HUES6 (cell line): ENCODE data around the gene CDC42BPA.
"Not testable (repeated sequence)": the region's sequence is repeated elsewhere in the genome, so short reads cannot be mapped to it uniquely, and the experiment has no call there.

Experiments
- H3K27ac ChIP-seq: 2 replicates; pipeline ENCODE4 v1.7.0; 2013; ENCODE audit warnings: low read depth, mild to moderate bottlenecking, low read length, inconsistent platforms
- H3K27me3 ChIP-seq: 2 replicates; pipeline ENCODE4 v1.6.1; 2013; ENCODE audit warnings: low read length; ENCODE audit not compliant: control insufficient read depth, insufficient read depth
- H3K36me3 ChIP-seq: 2 replicates; pipeline ENCODE4 v1.6.1; 2013; ENCODE audit warnings: low read length; ENCODE audit not compliant: control insufficient read depth, insufficient read depth
- H3K4me1 ChIP-seq: 2 replicates; pipeline ENCODE4 v1.6.1; 2013; ENCODE audit warnings: low read length; ENCODE audit not compliant: control insufficient read depth, insufficient read depth
- H3K4me3 ChIP-seq: 2 replicates; pipeline ENCODE4 v1.5.1; 2013; ENCODE audit warnings: low read depth, low read length
- H3K9ac ChIP-seq: one replicate; pipeline ENCODE4 v1.6.1; 2013; ENCODE audit warnings: mild to moderate bottlenecking, low read length
- H3K9me3 ChIP-seq: 2 replicates; pipeline ENCODE4 v1.6.1; 2013; ENCODE audit warnings: low read depth, low read length; ENCODE audit not compliant: control insufficient read depth, insufficient read depth

The CDC42BPA gene

GRCh38 chr1:227257964-227258363 lies 60.3 kb downstream of the CDC42BPA start:
- Histone ChIP-seq H3K4me3 (no peak overlapping the region), H3K9ac (no peak overlapping the region), H3K9me3 (no peaks in the 10 kb centered on the region), H3K4me1 (0 out of 2 replicates have a peak, but pooled peaks cover 6% of the 10 kb centered on the region), H3K27ac (no peak overlapping the region), H3K36me3 (no peaks in the 10 kb centered on the region), H3K27me3 (no peaks in the 10 kb centered on the region)

- no peak overlapping the region for H3K9ac ChIP-seq
- no peaks in the 10 kb centered on the region for H3K36me3 ChIP-seq
- H3K4me1 ChIP-seq: 0 out of 2 replicates have a peak, but pooled peaks cover 6% of the 10 kb centered on the region
- no peaks in the 10 kb centered on the region for H3K27me3 ChIP-seq
- no peaks in the 10 kb centered on the region for H3K9me3 ChIP-seq
- H3K4me3 ChIP-seq: no peak overlapping the region
- no peak overlapping the region for H3K27ac ChIP-seq
Measured at GRCh38 chr1:227255086-227255732, 63.1 kb downstream of the CDC42BPA start.

- no peak overlapping the region for H3K27ac ChIP-seq
- H3K9ac ChIP-seq: no peak overlapping the region
- H3K9me3 ChIP-seq: no peaks in the 10 kb centered on the region
- no peaks in the 10 kb centered on the region for H3K27me3 ChIP-seq
- no peaks in the 10 kb centered on the region for H3K4me1 ChIP-seq
- H3K4me3 ChIP-seq: no peak overlapping the region
- H3K36me3 ChIP-seq: no peaks in the 10 kb centered on the region
Measured at GRCh38 chr1:227253065-227253464, 65.2 kb downstream of the CDC42BPA start.

GRCh38 chr1:227245613-227246320 lies 72.5 kb downstream of the CDC42BPA start:
- H3K4me1 ChIP-seq: peaks cover 5% of the 10 kb centered on the region
- no peak overlapping the region for H3K9ac ChIP-seq
- H3K27me3 ChIP-seq: no peaks in the 10 kb centered on the region
- H3K9me3 ChIP-seq: no peaks in the 10 kb centered on the region
- no peak overlapping the region for H3K27ac ChIP-seq
- H3K4me3 ChIP-seq: no peak overlapping the region
- H3K36me3 ChIP-seq: no peaks in the 10 kb centered on the region

GRCh38 chr1:227244339-227245118 lies 73.8 kb downstream of the CDC42BPA start:
- Histone ChIP-seq H3K4me3 (no peak overlapping the region), H3K4me1 (peaks cover 5% of the 10 kb centered on the region), H3K27ac (no peak overlapping the region), H3K9ac (no peak overlapping the region), H3K36me3 (no peaks in the 10 kb centered on the region), H3K9me3 (no peaks in the 10 kb centered on the region), H3K27me3 (no peaks in the 10 kb centered on the region)

- Histone ChIP-seq H3K9me3 (no peaks in the 10 kb centered on the region), H3K4me1 (peaks cover 5% of the 10 kb centered on the region), H3K27me3 (no peaks in the 10 kb centered on the region), H3K36me3 (no peaks in the 10 kb centered on the region), H3K9ac (no peak overlapping the region), H3K4me3 (no peak overlapping the region), H3K27ac (no peak overlapping the region)
Measured at GRCh38 chr1:227242811-227243682, 75.2 kb downstream of the CDC42BPA start.

- no peaks in the 10 kb centered on the region for H3K27me3 ChIP-seq
- no peaks in the 10 kb centered on the region for H3K9me3 ChIP-seq
- no peak overlapping the region for H3K9ac ChIP-seq
- no peaks in the 10 kb centered on the region for H3K36me3 ChIP-seq
- no peak overlapping the region for H3K4me3 ChIP-seq
- no peak overlapping the region for H3K27ac ChIP-seq
- H3K4me1 ChIP-seq: peaks cover 5% of the 10 kb centered on the region
Measured at GRCh38 chr1:227240983-227241382, 77.3 kb downstream of the CDC42BPA start.

GRCh38 chr1:227234998-227235405 lies 83.3 kb downstream of the CDC42BPA start:
- Histone ChIP-seq H3K9ac (no peak overlapping the region), H3K36me3 (no peaks in the 10 kb centered on the region), H3K9me3 (no peaks in the 10 kb centered on the region), H3K4me3 (no peak overlapping the region), H3K27ac (0 out of 2 replicates have a peak overlapping the region, but pooled peaks have one; percentile 19), H3K27me3 (no peaks in the 10 kb centered on the region), H3K4me1 (peaks cover 4% of the 10 kb centered on the region; the same call in 1 of the 2 replicates)

GRCh38 chr1:227231128-227231527 lies 87.2 kb downstream of the CDC42BPA start:
- not testable (repeated sequence) for H3K4me1 ChIP-seq, H3K4me3 ChIP-seq, H3K36me3 ChIP-seq, H3K9me3 ChIP-seq, H3K9ac ChIP-seq, H3K27me3 ChIP-seq, H3K27ac ChIP-seq

GRCh38 chr1:227228201-227228600 lies 90.1 kb downstream of the CDC42BPA start:
- Histone ChIP-seq H3K4me1 (peaks cover 5% of the 10 kb centered on the region; the same call in 1 of the 2 replicates), H3K27me3 (no peaks in the 10 kb centered on the region), H3K36me3 (no peaks in the 10 kb centered on the region), H3K4me3 (no peak overlapping the region), H3K9me3 (no peaks in the 10 kb centered on the region), H3K27ac (no peak overlapping the region), H3K9ac (no peak overlapping the region)
